H9 (cell line): ENCODE results near the gene TTC9B. TPM values are rescaled to one million over a fixed set of nuclear protein-coding genes. Genes with fewer than 3 reads are reported as not detected.

Source experiments
- DNase-seq: peaks from one replicate; pipeline ENCODE4 v3.0.0-alpha.2; 2017
- H2AFZ ChIP-seq: one replicate; pipeline ENCODE4 v1.6.1; 2013; ENCODE audit warnings: mild to moderate bottlenecking, low read length, control low read depth, moderate library complexity
- H2AK5ac ChIP-seq: 2 replicates; pipeline ENCODE4 v1.6.1; 2013; ENCODE audit warnings: low read length, control low read depth, mixed read lengths; ENCODE audit not compliant: insufficient read length
- H2BK120ac ChIP-seq: one replicate; pipeline ENCODE4 v1.6.1; 2013; ENCODE audit warnings: low read depth, mild to moderate bottlenecking, low read length, control low read depth, inconsistent platforms; ENCODE audit not compliant: poor library complexity, severe bottlenecking
- H2BK12ac ChIP-seq: 2 replicates; pipeline ENCODE4 v1.6.1; 2013; ENCODE audit warnings: low read length, control low read depth, mixed read lengths, low read depth; ENCODE audit not compliant: insufficient read length
- H2BK15ac ChIP-seq: 2 replicates; pipeline ENCODE4 v1.6.1; 2013; ENCODE audit warnings: low read depth, low read length, control low read depth
- H2BK20ac ChIP-seq: one replicate; pipeline ENCODE4 v1.6.1; 2013; ENCODE audit warnings: low read depth, mild to moderate bottlenecking, low read length, control low read depth, inconsistent platforms; ENCODE audit not compliant: poor library complexity, severe bottlenecking
- H2BK5ac ChIP-seq: 2 replicates; pipeline ENCODE4 v1.6.1; 2013; ENCODE audit warnings: low read length, control low read depth, mixed read lengths; ENCODE audit not compliant: insufficient read length
- H3K14ac ChIP-seq: 2 replicates; pipeline ENCODE4 v1.6.1; 2013; ENCODE audit warnings: low read length, control low read depth; ENCODE audit not compliant: insufficient read depth
- H3K18ac ChIP-seq: 2 replicates; pipeline ENCODE4 v1.6.1; 2013; ENCODE audit warnings: low read depth, mild to moderate bottlenecking, mixed read lengths, low read length, control low read depth; ENCODE audit not compliant: insufficient read length
- H3K23ac ChIP-seq: 2 replicates; pipeline ENCODE4 v1.6.1; 2013; ENCODE audit warnings: low read length, control low read depth, mixed read lengths, low read depth; ENCODE audit not compliant: insufficient read length
- H3K23me2 ChIP-seq: 2 replicates; pipeline ENCODE4 v1.6.1; 2013; ENCODE audit warnings: low read depth, mild to moderate bottlenecking, mixed read lengths, low read length, control low read depth; ENCODE audit not compliant: insufficient read length, poor library complexity, severe bottlenecking
- H3K27ac ChIP-seq: 2 replicates; pipeline ENCODE4 v1.5.1; 2013; ENCODE audit warnings: low read length, control low read depth, mixed read lengths, low read depth; ENCODE audit not compliant: insufficient read length
- H3K27me3 ChIP-seq: 2 replicates; pipeline ENCODE4 v1.6.1; 2013; ENCODE audit warnings: low read length, control low read depth, inconsistent platforms; ENCODE audit not compliant: insufficient read depth
- H3K4ac ChIP-seq: 2 replicates; pipeline ENCODE4 v1.6.1; 2013; ENCODE audit warnings: low read depth, mild to moderate bottlenecking, control low read depth, inconsistent platforms, low read length, moderate library complexity
- H3K4me1 ChIP-seq: 2 replicates; pipeline ENCODE4 v1.6.1; 2013; ENCODE audit warnings: low read length, control low read depth, inconsistent platforms; ENCODE audit not compliant: insufficient read depth
- H3K4me2 ChIP-seq: 2 replicates; pipeline ENCODE4 v1.6.1; 2013; ENCODE audit warnings: low read length, control low read depth, mixed read lengths; ENCODE audit not compliant: insufficient read length, insufficient read depth
- H3K56ac ChIP-seq: 2 replicates; pipeline ENCODE4 v1.6.1; 2013; ENCODE audit warnings: low read depth, mild to moderate bottlenecking, mixed read lengths, low read length, control low read depth; ENCODE audit not compliant: insufficient read length
- H3K79me1 ChIP-seq: 2 replicates; pipeline ENCODE4 v1.6.1; 2013; ENCODE audit warnings: low read depth, mild to moderate bottlenecking, moderate library complexity, low read length, control low read depth, inconsistent platforms; ENCODE audit not compliant: insufficient read depth, poor library complexity, severe bottlenecking
- H3K79me2 ChIP-seq: 2 replicates; pipeline ENCODE4 v1.6.1; 2013; ENCODE audit warnings: low read length, control low read depth, inconsistent platforms; ENCODE audit not compliant: insufficient read depth
- H3K9ac ChIP-seq: 2 replicates; pipeline ENCODE4 v1.6.1; 2013; ENCODE audit warnings: low read length, control low read depth, mixed read lengths; ENCODE audit not compliant: insufficient read length; ENCODE audit errors: extremely low read depth
- H3K9me3 ChIP-seq: one replicate; pipeline ENCODE4 v1.6.1; 2013; ENCODE audit warnings: low read depth, low read length, inconsistent platforms; ENCODE audit not compliant: control insufficient read depth
- H3T11ph ChIP-seq: one replicate; pipeline ENCODE4 v1.6.1; 2013; ENCODE audit warnings: mild to moderate bottlenecking, low read length, control low read depth, inconsistent platforms
- H4K20me1 ChIP-seq: one replicate; pipeline ENCODE4 v1.6.1; 2013; ENCODE audit not compliant: control insufficient read depth, insufficient read length, insufficient read depth
- H4K5ac ChIP-seq: 2 replicates; pipeline ENCODE4 v1.6.1; 2013; ENCODE audit warnings: low read depth, mild to moderate bottlenecking, mixed read lengths, low read length, control low read depth; ENCODE audit not compliant: insufficient read length
- H4K8ac ChIP-seq: replicated peaks from 2 replicates; pipeline ENCODE4 v1.6.1; 2013; ENCODE audit warnings: low read length, control low read depth, mixed read lengths, low read depth; ENCODE audit not compliant: insufficient read length
- H4K91ac ChIP-seq: 2 replicates; pipeline ENCODE4 v1.6.1; 2013; ENCODE audit warnings: low read depth, mild to moderate bottlenecking, moderate library complexity, mixed read lengths, low read length, control low read depth; ENCODE audit not compliant: insufficient read length
- H3K27ac Mint-ChIP-seq, 3 experiments: 2 replicates in 2 of 3; 3 replicates in 1 of 3; pipeline ENCODE4 v1.8.0; 2020 to 2021; ENCODE audit warnings: mixed read lengths in 3 of 3, mild to moderate bottlenecking in 1 of 3, moderate library complexity in 1 of 3
- H3K27me3 Mint-ChIP-seq: 2 replicates; pipeline ENCODE4 v1.8.0; 2021; ENCODE audit warnings: low read depth, mild to moderate bottlenecking, moderate library complexity, mixed read lengths
- H3K36me3 Mint-ChIP-seq, 3 experiments: 2 replicates in 2 of 3; 3 replicates in 1 of 3; pipeline ENCODE4 v1.8.0; 2020 to 2021; ENCODE audit warnings: low read depth in 3 of 3, mixed read lengths in 3 of 3; ENCODE audit not compliant: insufficient read depth in 1 of 3
- H3K4me1 Mint-ChIP-seq, 2 experiments: 2 replicates each; pipeline ENCODE4 v1.8.0; 2020; ENCODE audit warnings: mixed read lengths in 2 of 2
- H3K4me3 Mint-ChIP-seq, 2 experiments: 2 replicates in 1 of 2; 3 replicates in 1 of 2; pipeline ENCODE4 v1.8.0; 2020 to 2021; ENCODE audit warnings: mild to moderate bottlenecking in 2 of 2, mixed read lengths in 2 of 2, moderate library complexity in 1 of 2
- H3K9me3 Mint-ChIP-seq, 2 experiments: 2 replicates in 1 of 2; 3 replicates in 1 of 2; pipeline ENCODE4 v1.8.0; 2020; ENCODE audit warnings: mild to moderate bottlenecking in 2 of 2, mixed read lengths in 2 of 2, moderate library complexity in 1 of 2
- WGBS: extraction: QIAGEN DNeasy Blood & Tissue Kit; methylation state at CpG from one replicate; pipeline ENCODE4 v1.1.7; 2013; ENCODE audit warnings: missing lambda C conversion rate, low lambda C conversion rate, mixed read lengths; ENCODE audit not compliant: insufficient read length; ENCODE audit errors: extremely low coverage; 5-methylcytosine and 5-hydroxymethylcytosine counted together
- total RNA-seq: library from RNA; stranded (reverse); gene quantifications from 2 replicates; pipeline ENCODE4 v1.2.1, GENCODE V29; 2021
- TF ChIP-seq, protein P1 (sequence below): fragments of 200-600 bp; sonication (generic); conservative IDR thresholded peaks from 3 replicates; pipeline ENCODE4 v1.8.0; 2021; ENCODE audit warnings: antibody characterized with exemption, mild to moderate bottlenecking

The TTC9B gene
- total RNA-seq, 1 experiment from 2014 or later = 0.15 TPM

GRCh38 chr19:40262422-40262821 is 44.2 kb upstream of the TTC9B start:
- Histone ChIP-seq H3K14ac (no peak overlapping the region), H3T11ph (no peak overlapping the region), H3K27me3 (no peaks in the 10 kb centered on the region), H2BK5ac (no peak overlapping the region), H3K9me3 (no peaks in the 10 kb centered on the region), H3K4ac (no peak overlapping the region), H2AFZ (no peak overlapping the region), H2BK20ac (no peak overlapping the region), H3K23me2 (no peaks in the 10 kb centered on the region), H2AK5ac (no peak overlapping the region), H2BK120ac (no peak overlapping the region), H4K91ac (no peak overlapping the region), H4K8ac (no peak overlapping the region), H3K27ac (no peak overlapping the region), H4K20me1 (peaks cover 2% of the 10 kb centered on the region), H3K18ac (no peak overlapping the region), H2BK12ac (no peak overlapping the region), H3K9ac (no peak overlapping the region), H3K4me2 (no peak overlapping the region), H3K23ac (no peak overlapping the region), H3K79me2 (no peaks in the 10 kb centered on the region), H3K56ac (no peak overlapping the region), H3K4me1 (no peaks in the 10 kb centered on the region), H2BK15ac (no peak overlapping the region), H4K5ac (no peak overlapping the region), H3K79me1 (no peaks in the 10 kb centered on the region)
- Mint-ChIP-seq H3K4me1 (peaks cover 10 to 15% of the 10 kb centered on the region in 2 experiments; a peak in 3 of 4 replicates), H3K36me3 (peaks cover 17 to 38% (median 34%) of the 10 kb centered on the region in 3 experiments), H3K9me3 (no peaks in the 10 kb centered on the region), H3K27me3 (no peaks in the 10 kb centered on the region; the same call in 1 of the 2 replicates), H3K27ac (no peak overlapping the region), H3K4me3 (no peak overlapping the region)
- TF ChIP-seq, protein P1, sequence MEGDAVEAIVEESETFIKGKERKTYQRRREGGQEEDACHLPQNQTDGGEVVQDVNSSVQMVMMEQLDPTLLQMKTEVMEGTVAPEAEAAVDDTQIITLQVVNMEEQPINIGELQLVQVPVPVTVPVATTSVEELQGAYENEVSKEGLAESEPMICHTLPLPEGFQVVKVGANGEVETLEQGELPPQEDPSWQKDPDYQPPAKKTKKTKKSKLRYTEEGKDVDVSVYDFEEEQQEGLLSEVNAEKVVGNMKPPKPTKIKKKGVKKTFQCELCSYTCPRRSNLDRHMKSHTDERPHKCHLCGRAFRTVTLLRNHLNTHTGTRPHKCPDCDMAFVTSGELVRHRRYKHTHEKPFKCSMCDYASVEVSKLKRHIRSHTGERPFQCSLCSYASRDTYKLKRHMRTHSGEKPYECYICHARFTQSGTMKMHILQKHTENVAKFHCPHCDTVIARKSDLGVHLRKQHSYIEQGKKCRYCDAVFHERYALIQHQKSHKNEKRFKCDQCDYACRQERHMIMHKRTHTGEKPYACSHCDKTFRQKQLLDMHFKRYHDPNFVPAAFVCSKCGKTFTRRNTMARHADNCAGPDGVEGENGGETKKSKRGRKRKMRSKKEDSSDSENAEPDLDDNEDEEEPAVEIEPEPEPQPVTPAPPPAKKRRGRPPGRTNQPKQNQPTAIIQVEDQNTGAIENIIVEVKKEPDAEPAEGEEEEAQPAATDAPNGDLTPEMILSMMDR = no peak
- no CpG with 5 or more reads among the region's 3 CpGs for WGBS
- no peak for DNase-seq
